Lung (tissue), 12 donors: ENCODE measurements around the gene NBEA. TPM values are rescaled to one million over a fixed set of nuclear protein-coding genes. Genes with fewer than 3 reads are reported as not detected.

Experiments
- ATAC-seq: fragments of 200-7000 bp; cut with Tn5 transposase; one replicate; pipeline ENCODE4 v1.9.1; 2020; ENCODE audit warnings: moderate number of reproducible peaks; ENCODE audit not compliant: insufficient read depth, low FRiP score
- DNase-seq, 3 donors: peaks; one replicate each; pipeline ENCODE4 v3.0.0-alpha.2; 2013 to 2017
- H3K27ac ChIP-seq, 2 donors: one replicate each; pipeline ENCODE4 v1.5.1; 2013; ENCODE audit warnings: mild to moderate bottlenecking in 2 of 2, moderate library complexity in 2 of 2, control low read depth in 1 of 2, inconsistent platforms in 1 of 2, low read depth in 1 of 2, low read length in 1 of 2
- H3K27me3 ChIP-seq, 3 donors: one replicate each; pipeline ENCODE4 v1.5.1; 2013; ENCODE audit warnings: low read length in 2 of 3; ENCODE audit not compliant: control insufficient read depth in 3 of 3, insufficient read depth in 3 of 3
- H3K36me3 ChIP-seq, 4 donors: one replicate each; pipeline ENCODE4 v1.5.1; 2013; ENCODE audit warnings: low read length in 4 of 4, mild to moderate bottlenecking in 1 of 4, moderate library complexity in 1 of 4; ENCODE audit not compliant: control insufficient read depth in 4 of 4, insufficient read depth in 4 of 4
- H3K4me1 ChIP-seq, 5 donors: one replicate each; pipeline ENCODE4 v1.5.1; 2013; ENCODE audit warnings: low read length in 5 of 5, mild to moderate bottlenecking in 2 of 5, moderate library complexity in 1 of 5; ENCODE audit not compliant: control insufficient read depth in 5 of 5, insufficient read depth in 5 of 5
- H3K4me3 ChIP-seq: one replicate; pipeline ENCODE4 v1.5.1; 2013; ENCODE audit warnings: mild to moderate bottlenecking, control low read depth, moderate library complexity
- H3K9ac ChIP-seq, 2 donors: one replicate each; pipeline ENCODE4 v1.5.1; 2013; ENCODE audit warnings: low read length in 2 of 2, control low read depth in 1 of 2; ENCODE audit not compliant: insufficient read depth in 1 of 2
- H3K9me3 ChIP-seq, 4 donors: one replicate each; pipeline ENCODE4 v1.5.1; 2013; ENCODE audit warnings: low read length in 3 of 4, mild to moderate bottlenecking in 1 of 4, moderate library complexity in 1 of 4; ENCODE audit not compliant: control insufficient read depth in 4 of 4, insufficient read depth in 3 of 4
- CTCF ChIP-seq: IDR thresholded peaks from 2 replicates; pipeline ENCODE4 v1.5.1; 2012; ENCODE audit warnings: mild to moderate bottlenecking; ENCODE audit errors: control extremely low read depth, extremely low read depth
- WGBS, 2 donors: extraction: QIAGEN DNeasy Blood & Tissue Kit; methylation state at CpG; one replicate each; pipeline ENCODE4 v1.1.7; 2013; 5-methylcytosine and 5-hydroxymethylcytosine counted together
- polyA plus RNA-seq, 2 donors: library from polyadenylated mRNA; stranded (reverse); fragments of 200-250 nt; gene quantifications; one replicate each; pipeline ENCODE4 v1.2.1, GENCODE V29; 2013
- total RNA-seq, 2 donors: library from RNA; depleted of rRNA in 1 of 2; stranded (reverse); fragments of >200 nt in 1 of 2; gene quantifications; one replicate each; pipeline ENCODE4 v1.2.1, GENCODE V29; 2014 to 2021
- donor health status: control.
- donor health status: control.
- donor health status: Bipolar disorder and iron deficiency.
- donor health status: healthy.
- donor health status: DM: yes; HTN: yes; CAD: no.

The NBEA gene
- total and polyA plus RNA-seq, 4 donors = 1.6 to 26.5 (median 5.3) TPM

DNA sequence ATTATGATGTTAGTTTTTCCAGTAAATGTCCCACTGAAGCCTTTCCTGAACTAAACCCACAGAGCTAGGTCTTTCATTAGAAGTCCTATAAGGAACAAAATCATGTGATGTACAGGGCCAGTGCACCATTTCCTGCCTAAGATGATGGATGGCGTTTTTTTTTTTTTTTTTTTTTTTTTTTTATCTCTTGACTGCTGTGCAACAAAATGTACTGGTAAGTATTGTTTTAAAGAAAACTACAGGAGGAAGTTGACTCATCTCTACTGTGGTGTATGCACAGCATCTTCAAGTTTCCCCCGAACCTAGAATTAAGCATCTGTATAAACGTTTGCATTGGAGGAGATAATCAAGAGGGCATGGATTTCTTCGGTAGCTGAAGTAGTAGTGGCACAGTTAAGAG is 197.5 kb downstream of the NBEA start:
- no peaks in the 10 kb centered on the region for H3K27me3 ChIP-seq
- TF ChIP-seq CTCF = no peak
- no peaks in the 10 kb centered on the region for H3K9me3 ChIP-seq
- ATAC-seq = no peak
- 38 to 51% methylated on average over 4 of the region's 4 CpGs for WGBS, 2 donors
- H3K9ac ChIP-seq = no peak overlapping the region
- peaks cover 0 to 2% (median 0%) of the 10 kb centered on the region in 4 donors for H3K36me3 ChIP-seq
- no peak for DNase-seq
- no peak overlapping the region for H3K27ac ChIP-seq
- H3K4me3 ChIP-seq = no peak overlapping the region
- H3K4me1 ChIP-seq = peaks cover 0 to 3% (median 0%) of the 10 kb centered on the region in 5 donors

DNA sequence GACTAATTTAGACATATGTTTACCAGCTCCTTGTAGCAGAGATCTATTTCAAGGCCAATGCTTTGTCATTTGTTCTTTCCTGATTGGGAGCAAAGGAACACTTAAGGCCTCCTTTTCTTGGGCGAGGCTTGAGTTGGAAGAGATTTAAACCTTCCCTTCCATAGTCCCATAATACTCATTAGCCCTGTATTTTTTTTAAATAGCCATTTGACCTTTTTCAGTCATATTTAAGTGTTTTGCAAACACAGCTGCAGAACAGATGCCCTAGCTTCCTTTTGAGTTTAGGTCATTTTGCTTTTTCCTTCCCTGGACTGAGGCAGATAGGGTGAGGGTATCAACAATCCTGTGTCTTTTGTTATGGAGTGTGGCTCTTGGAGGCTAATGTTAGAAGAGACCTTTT is 198.3 kb downstream of the NBEA start:
- Histone ChIP-seq H3K4me3 (no peak overlapping the region), H3K9me3 (no peaks in the 10 kb centered on the region), H3K27me3 (no peaks in the 10 kb centered on the region), H3K36me3 (peaks cover 0 to 2% (median 0%) of the 10 kb centered on the region in 4 donors), H3K9ac (no peak overlapping the region), H3K27ac (no peak overlapping the region), H3K4me1 (peaks cover 0 to 3% (median 0%) of the 10 kb centered on the region in 5 donors)
- ATAC-seq = no peak
- 82 to 95% methylated on average over 1 of the region's 1 CpG for WGBS, 2 donors
- DNase-seq = no peak
- no peak for TF ChIP-seq CTCF

DNA sequence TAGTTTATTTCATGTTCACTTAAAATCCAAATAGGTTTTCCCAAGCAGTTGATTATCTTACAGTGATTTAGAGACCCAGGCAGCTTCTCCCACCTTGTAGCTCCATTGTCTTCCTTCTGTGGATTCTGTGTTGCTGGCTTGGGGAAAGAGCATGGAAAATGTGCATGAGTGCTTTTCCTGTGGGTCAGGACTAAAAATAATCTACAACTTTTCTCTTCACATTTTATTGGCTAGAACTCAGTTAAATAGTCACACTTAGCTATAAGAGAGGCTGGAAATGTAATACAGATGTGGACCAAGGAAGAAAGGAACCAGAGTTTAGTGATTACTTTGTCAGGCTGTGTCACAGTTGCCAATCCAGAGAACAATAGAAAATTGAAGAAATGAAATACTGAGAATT is 198.8 kb downstream of the NBEA start:
- H3K9ac ChIP-seq = no peak overlapping the region
- H3K9me3 ChIP-seq = no peaks in the 10 kb centered on the region
- peaks cover 0 to 2% (median 0%) of the 10 kb centered on the region in 4 donors for H3K36me3 ChIP-seq
- DNase-seq = no peak
- H3K4me1 ChIP-seq = peaks cover 0 to 3% (median 0%) of the 10 kb centered on the region in 5 donors
- ATAC-seq = no peak
- no peak for TF ChIP-seq CTCF
- H3K4me3 ChIP-seq = no peak overlapping the region
- no peak overlapping the region for H3K27ac ChIP-seq
- H3K27me3 ChIP-seq = no peaks in the 10 kb centered on the region

DNA sequence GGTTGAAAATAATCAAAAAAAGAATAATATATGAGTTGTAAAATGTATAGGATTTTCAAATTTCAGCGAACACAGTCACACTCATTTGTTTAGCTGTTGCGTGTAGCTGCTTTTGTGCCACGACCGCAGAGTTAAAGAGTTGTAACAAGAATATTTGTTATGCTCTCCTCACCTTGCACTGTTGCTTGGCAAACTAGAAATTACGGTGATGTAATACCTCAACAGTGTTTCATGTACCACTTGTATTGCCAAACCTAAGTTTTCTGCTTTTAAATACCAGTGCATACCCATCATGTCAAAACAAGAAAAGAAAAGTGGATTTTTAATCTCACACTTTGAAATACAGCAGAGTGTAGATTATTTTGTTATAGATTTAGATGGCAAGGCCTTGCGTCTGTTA is 201.1 kb downstream of the NBEA start:
- TF ChIP-seq CTCF = no peak
- WGBS, 2 donors = 86 to 89% methylated on average over 6 of the region's 6 CpGs
- H3K36me3 ChIP-seq = peaks cover 0 to 2% (median 0%) of the 10 kb centered on the region in 4 donors

More for the DNA sequence above, 201.1 kb downstream of the NBEA start:
- H3K4me1 ChIP-seq = peaks cover 0 to 3% (median 0%) of the 10 kb centered on the region in 5 donors
- H3K4me3 ChIP-seq = no peak overlapping the region
- no peak overlapping the region for H3K27ac ChIP-seq
- DNase-seq (no peak), ATAC-seq (no peak)
- H3K9ac ChIP-seq = no peak overlapping the region
- H3K9me3 ChIP-seq = no peaks in the 10 kb centered on the region
- no peaks in the 10 kb centered on the region for H3K27me3 ChIP-seq
